Measurements from ENCODE around the gene MYT1. TPM values are rescaled to one million over a fixed set of nuclear protein-coding genes. Genes with fewer than 3 reads are reported as not detected.

Gene MYT1
- total and polyA plus RNA-seq, 4 donors, result under 0.01 to 6.5 (median 0.08) TPM

DNA sequence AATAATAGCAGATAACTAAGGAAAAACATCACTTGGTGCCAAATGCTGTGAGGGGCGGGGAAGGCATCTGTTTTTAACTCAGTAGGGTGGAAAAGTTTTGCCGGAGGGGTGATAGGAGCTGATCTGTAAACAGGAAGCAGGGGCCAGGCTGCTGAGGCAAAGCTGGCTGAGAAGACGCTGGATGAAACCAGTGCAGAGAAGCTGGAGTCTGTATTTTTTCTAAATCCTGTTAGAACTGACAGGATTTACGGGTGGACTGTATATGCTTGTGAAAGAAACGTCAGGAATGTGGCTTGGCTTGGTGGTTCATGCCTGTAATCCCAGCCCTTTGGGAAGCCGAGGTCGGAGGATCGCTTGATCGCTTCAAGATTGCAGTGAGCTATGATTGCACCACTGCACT, 96.9 kb downstream of the MYT1 start:
- DNase-seq (ENCODE audit: low spot score), result no peak
- Histone ChIP-seq H3K4me3 (ENCODE audit: low read depth in 1 of 3, low read length in 3 of 3) (no peak overlapping the region), H3K27me3 (ENCODE audit: control insufficient read depth in 4 of 4, insufficient read depth in 4 of 4, low read length in 3 of 4) (no peaks in the 10 kb centered on the region), H3K27ac (ENCODE audit: low read depth in 1 of 2, low read length in 2 of 2) (peak overlapping the region; percentile 9 to 21), H3K9me3 (ENCODE audit: control insufficient read depth in 4 of 4, low read length in 3 of 4) (no peaks in the 10 kb centered on the region), H3K4me1 (ENCODE audit: control insufficient read depth in 4 of 4, insufficient read depth in 4 of 4, low read length in 3 of 4) (peaks cover 0 to 23% (median 16%) of the 10 kb centered on the region in 4 donors), H3K36me3 (ENCODE audit: control insufficient read depth in 4 of 4, insufficient read depth in 3 of 4, low read depth in 1 of 4, low read length in 3 of 4) (peaks cover 2 to 12% (median 8%) of the 10 kb centered on the region in 4 donors), H3K9ac (ENCODE audit: low read depth in 1 of 2, low read length in 2 of 2) (no peak overlapping the region)
- 74% methylated on average over 9 of the region's 9 CpGs for WGBS
- TF ChIP-seq EGR1 (IDR thresholded peaks at IDR 0.05; ENCODE audit: low read depth in 2 of 2) (no peak), HNF4A (conservative IDR thresholded peaks at IDR 0.05) (no peak), GABPA (IDR thresholded peaks at IDR 0.05 in 1 of 2, conservative IDR thresholded peaks at IDR 0.05 in 1 of 2) (peak in 1 of 2 donors; percentile 22), HNF4G (IDR thresholded peaks at IDR 0.05) (no peak), RXRA (IDR thresholded peaks at IDR 0.05) (peak; percentile 22 to 30), TAF1 (conservative IDR thresholded peaks at IDR 0.05) (no peak), JUND (IDR thresholded peaks at IDR 0.05) (no peak), NR2F2 (IDR thresholded peaks at IDR 0.05) (peak; percentile 99), YY1 (IDR thresholded peaks at IDR 0.05) (no peak), FOXA2 (IDR thresholded peaks at IDR 0.05) (no peak), RAD21 (IDR thresholded peaks at IDR 0.05) (peak in 1 of 2 donors; percentile 23), FOXA1 (IDR thresholded peaks at IDR 0.05) (no peak), SP1 (IDR thresholded peaks at IDR 0.05) (peak; percentile 55)
- TF ChIP-seq, protein P1, sequence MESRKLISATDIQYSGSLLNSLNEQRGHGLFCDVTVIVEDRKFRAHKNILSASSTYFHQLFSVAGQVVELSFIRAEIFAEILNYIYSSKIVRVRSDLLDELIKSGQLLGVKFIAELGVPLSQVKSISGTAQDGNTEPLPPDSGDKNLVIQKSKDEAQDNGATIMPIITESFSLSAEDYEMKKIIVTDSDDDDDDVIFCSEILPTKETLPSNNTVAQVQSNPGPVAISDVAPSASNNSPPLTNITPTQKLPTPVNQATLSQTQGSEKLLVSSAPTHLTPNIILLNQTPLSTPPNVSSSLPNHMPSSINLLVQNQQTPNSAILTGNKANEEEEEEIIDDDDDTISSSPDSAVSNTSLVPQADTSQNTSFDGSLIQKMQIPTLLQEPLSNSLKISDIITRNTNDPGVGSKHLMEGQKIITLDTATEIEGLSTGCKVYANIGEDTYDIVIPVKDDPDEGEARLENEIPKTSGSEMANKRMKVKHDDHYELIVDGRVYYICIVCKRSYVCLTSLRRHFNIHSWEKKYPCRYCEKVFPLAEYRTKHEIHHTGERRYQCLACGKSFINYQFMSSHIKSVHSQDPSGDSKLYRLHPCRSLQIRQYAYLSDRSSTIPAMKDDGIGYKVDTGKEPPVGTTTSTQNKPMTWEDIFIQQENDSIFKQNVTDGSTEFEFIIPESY (IDR thresholded peaks at IDR 0.05), result no peak
- TF ChIP-seq, protein P2, sequence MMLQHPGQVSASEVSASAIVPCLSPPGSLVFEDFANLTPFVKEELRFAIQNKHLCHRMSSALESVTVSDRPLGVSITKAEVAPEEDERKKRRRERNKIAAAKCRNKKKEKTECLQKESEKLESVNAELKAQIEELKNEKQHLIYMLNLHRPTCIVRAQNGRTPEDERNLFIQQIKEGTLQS (IDR thresholded peaks at IDR 0.05), result no peak
- TF ChIP-seq, protein P3, sequence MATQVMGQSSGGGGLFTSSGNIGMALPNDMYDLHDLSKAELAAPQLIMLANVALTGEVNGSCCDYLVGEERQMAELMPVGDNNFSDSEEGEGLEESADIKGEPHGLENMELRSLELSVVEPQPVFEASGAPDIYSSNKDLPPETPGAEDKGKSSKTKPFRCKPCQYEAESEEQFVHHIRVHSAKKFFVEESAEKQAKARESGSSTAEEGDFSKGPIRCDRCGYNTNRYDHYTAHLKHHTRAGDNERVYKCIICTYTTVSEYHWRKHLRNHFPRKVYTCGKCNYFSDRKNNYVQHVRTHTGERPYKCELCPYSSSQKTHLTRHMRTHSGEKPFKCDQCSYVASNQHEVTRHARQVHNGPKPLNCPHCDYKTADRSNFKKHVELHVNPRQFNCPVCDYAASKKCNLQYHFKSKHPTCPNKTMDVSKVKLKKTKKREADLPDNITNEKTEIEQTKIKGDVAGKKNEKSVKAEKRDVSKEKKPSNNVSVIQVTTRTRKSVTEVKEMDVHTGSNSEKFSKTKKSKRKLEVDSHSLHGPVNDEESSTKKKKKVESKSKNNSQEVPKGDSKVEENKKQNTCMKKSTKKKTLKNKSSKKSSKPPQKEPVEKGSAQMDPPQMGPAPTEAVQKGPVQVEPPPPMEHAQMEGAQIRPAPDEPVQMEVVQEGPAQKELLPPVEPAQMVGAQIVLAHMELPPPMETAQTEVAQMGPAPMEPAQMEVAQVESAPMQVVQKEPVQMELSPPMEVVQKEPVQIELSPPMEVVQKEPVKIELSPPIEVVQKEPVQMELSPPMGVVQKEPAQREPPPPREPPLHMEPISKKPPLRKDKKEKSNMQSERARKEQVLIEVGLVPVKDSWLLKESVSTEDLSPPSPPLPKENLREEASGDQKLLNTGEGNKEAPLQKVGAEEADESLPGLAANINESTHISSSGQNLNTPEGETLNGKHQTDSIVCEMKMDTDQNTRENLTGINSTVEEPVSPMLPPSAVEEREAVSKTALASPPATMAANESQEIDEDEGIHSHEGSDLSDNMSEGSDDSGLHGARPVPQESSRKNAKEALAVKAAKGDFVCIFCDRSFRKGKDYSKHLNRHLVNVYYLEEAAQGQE (IDR thresholded peaks at IDR 0.05), result no peak
- TF ChIP-seq, protein P4, sequence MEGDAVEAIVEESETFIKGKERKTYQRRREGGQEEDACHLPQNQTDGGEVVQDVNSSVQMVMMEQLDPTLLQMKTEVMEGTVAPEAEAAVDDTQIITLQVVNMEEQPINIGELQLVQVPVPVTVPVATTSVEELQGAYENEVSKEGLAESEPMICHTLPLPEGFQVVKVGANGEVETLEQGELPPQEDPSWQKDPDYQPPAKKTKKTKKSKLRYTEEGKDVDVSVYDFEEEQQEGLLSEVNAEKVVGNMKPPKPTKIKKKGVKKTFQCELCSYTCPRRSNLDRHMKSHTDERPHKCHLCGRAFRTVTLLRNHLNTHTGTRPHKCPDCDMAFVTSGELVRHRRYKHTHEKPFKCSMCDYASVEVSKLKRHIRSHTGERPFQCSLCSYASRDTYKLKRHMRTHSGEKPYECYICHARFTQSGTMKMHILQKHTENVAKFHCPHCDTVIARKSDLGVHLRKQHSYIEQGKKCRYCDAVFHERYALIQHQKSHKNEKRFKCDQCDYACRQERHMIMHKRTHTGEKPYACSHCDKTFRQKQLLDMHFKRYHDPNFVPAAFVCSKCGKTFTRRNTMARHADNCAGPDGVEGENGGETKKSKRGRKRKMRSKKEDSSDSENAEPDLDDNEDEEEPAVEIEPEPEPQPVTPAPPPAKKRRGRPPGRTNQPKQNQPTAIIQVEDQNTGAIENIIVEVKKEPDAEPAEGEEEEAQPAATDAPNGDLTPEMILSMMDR (IDR thresholded peaks at IDR 0.05; ENCODE audit: low read depth, low read length, missing input control), result no peak
- TF ChIP-seq, protein P5, sequence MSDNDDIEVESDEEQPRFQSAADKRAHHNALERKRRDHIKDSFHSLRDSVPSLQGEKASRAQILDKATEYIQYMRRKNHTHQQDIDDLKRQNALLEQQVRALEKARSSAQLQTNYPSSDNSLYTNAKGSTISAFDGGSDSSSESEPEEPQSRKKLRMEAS (IDR thresholded peaks at IDR 0.05), result no peak
